ENCODE data around the gene KCNA2. TPM values are rescaled to one million over a fixed set of nuclear protein-coding genes. Genes with fewer than 3 reads are reported as not detected.

Gene KCNA2
- total RNA-seq, 4 donors from 2014 or later: 0.04 to 2.0 (median 0.67) TPM

- Histone ChIP-seq H3K9me3 (no peaks in the 10 kb centered on the region), H3K4me3 (no peak overlapping the region)
Observed at GRCh38 chr1:110604586-110605148, 1.5 kb downstream of the KCNA2 start.

DNA sequence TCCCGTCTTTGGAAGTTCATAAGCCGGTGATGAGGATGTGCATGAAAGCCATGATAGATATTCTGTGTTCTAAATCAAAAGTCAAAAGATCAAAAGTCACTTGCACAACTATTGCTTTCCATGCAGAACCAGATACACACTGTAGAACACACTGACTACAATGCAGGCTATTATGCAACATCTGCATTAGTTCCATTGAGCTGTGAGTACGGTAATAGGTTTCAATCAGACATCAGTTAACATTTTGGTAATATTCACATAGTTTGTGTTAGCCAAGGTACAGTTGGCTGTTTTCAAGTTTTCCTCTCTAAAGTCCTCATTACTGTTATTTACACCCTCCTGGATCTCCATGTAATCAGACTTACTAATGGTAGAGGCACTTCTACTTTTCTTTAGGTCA lies 3.1 kb downstream of the KCNA2 start:
- TF ChIP-seq POLR2A (IDR thresholded peaks at IDR 0.05) (no peak), CTCF (IDR thresholded peaks at IDR 0.05) (no peak)
- 88 to 92% methylated on average over 3 of the region's 3 CpGs for WGBS, 2 donors
- no peaks in the 10 kb centered on the region for H3K36me3 ChIP-seq
- intact Hi-C loops (cut with DNase I): no loop called here
- no peak for DNase-seq
- peaks cover 11 to 32% (median 18%) of the 10 kb centered on the region in 3 donors for H3K4me1 ChIP-seq
- no peak overlapping the region for H3K4me3 ChIP-seq
- H3K27me3 ChIP-seq: peaks cover 0 to 61% (median 10%) of the 10 kb centered on the region in 4 donors
- no peak overlapping the region for H3K27ac ChIP-seq
- H3K9me3 ChIP-seq: no peaks in the 10 kb centered on the region

More at GRCh38 chr1:110604586-110605148, 1.5 kb downstream of the KCNA2 start:
- no peak overlapping the region for H3K27ac ChIP-seq
- intact Hi-C loops (cut with DNase I): no loop called here
- no peaks in the 10 kb centered on the region for H3K36me3 ChIP-seq
- TF ChIP-seq POLR2A (IDR thresholded peaks at IDR 0.05): no peak
- TF ChIP-seq CTCF (IDR thresholded peaks at IDR 0.05): no peak
- WGBS, 2 donors: 63 to 79% methylated on average over 3 to 6 of the region's 9 CpGs
- peaks cover 11 to 33% (median 18%) of the 10 kb centered on the region in 3 donors for H3K4me1 ChIP-seq
- no peak for DNase-seq
- H3K27me3 ChIP-seq: peaks cover 0 to 76% (median 13%) of the 10 kb centered on the region in 4 donors

DNA sequence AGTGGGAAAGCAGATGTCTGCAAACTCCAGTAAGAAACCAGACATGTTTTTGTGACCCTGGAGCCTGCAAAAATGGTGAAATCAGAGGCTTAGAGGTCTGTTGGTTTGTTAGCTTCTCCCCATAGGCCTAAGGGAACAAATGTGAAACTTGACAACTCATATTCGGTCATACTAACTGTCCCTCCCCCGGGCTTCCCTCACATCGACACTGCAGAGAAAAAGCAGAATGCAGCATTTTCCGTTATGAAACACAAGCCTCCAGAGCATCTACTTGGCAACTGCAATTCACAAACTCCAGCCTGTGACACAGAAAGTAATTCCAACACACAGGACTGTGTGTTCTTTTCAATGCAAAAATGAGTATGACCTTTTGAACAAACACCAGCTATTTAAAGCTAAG lies 3.7 kb downstream of the KCNA2 start:
- Histone ChIP-seq H3K36me3 (no peaks in the 10 kb centered on the region), H3K4me1 (peaks cover 11 to 26% (median 18%) of the 10 kb centered on the region in 3 donors), H3K4me3 (no peak overlapping the region), H3K27ac (no peak overlapping the region), H3K27me3 (peaks cover 0 to 55% (median 5%) of the 10 kb centered on the region in 4 donors), H3K9me3 (no peaks in the 10 kb centered on the region)
- DNase-seq: no peak
- intact Hi-C loops (cut with DNase I): no loop called here
- 64 to 73% methylated on average over 4 of the region's 4 CpGs for WGBS, 2 donors
- no peak for TF ChIP-seq POLR2A (IDR thresholded peaks at IDR 0.05)
- no peak for TF ChIP-seq CTCF (IDR thresholded peaks at IDR 0.05)

- H3K4me3 ChIP-seq: no peak overlapping the region
- DNase-seq: no peak
- no peak overlapping the region for H3K27ac ChIP-seq
- no peak for TF ChIP-seq CTCF (IDR thresholded peaks at IDR 0.05)
- TF ChIP-seq POLR2A (IDR thresholded peaks at IDR 0.05): no peak
- H3K27me3 ChIP-seq: peaks cover 0 to 44% (median 4%) of the 10 kb centered on the region in 4 donors
- no peaks in the 10 kb centered on the region for H3K36me3 ChIP-seq
- no peaks in the 10 kb centered on the region for H3K9me3 ChIP-seq
- WGBS, 2 donors: 70 to 73% methylated on average over 5 of the region's 5 CpGs
- H3K4me1 ChIP-seq: peaks cover 8 to 14% (median 8%) of the 10 kb centered on the region in 3 donors
- intact Hi-C loops (cut with DNase I): no loop called here
Observed at GRCh38 chr1:110601332-110601731, 4.8 kb downstream of the KCNA2 start.

GRCh38 chr1:110600716-110601115 lies 5.4 kb downstream of the KCNA2 start:
- Histone ChIP-seq H3K36me3 (no peaks in the 10 kb centered on the region), H3K27ac (no peak overlapping the region), H3K4me1 (peaks cover 2 to 8% (median 2%) of the 10 kb centered on the region in 3 donors), H3K4me3 (no peak overlapping the region), H3K9me3 (no peaks in the 10 kb centered on the region), H3K27me3 (peaks cover 0 to 38% (median under 1%) of the 10 kb centered on the region in 4 donors)
- no peak for TF ChIP-seq POLR2A (IDR thresholded peaks at IDR 0.05)
- no peak for TF ChIP-seq CTCF (IDR thresholded peaks at IDR 0.05)
- WGBS, 2 donors: no CpG with 5 or more reads among the region's 3 CpGs
- no peak for DNase-seq
- intact Hi-C loops (cut with DNase I): no loop called here

Data from esophagus squamous epithelium (tissue), 5 donors.